Activated naive CD8-positive, alpha-beta T cell (primary cell): ENCODE data around the gene PINK1.
"Not testable (repeated sequence)": the region's sequence is repeated elsewhere in the genome, so short reads cannot be mapped to it uniquely, and the experiment has no call there.

Experiments
- H3K27ac Mint-ChIP-seq: one replicate; pipeline ENCODE4 v1.8.0; 2021; ENCODE audit warnings: mixed read lengths
- H3K27me3 Mint-ChIP-seq: one replicate; pipeline ENCODE4 v1.8.0; 2021; ENCODE audit warnings: mixed read lengths
- H3K36me3 Mint-ChIP-seq: one replicate; pipeline ENCODE4 v1.8.0; 2021; ENCODE audit warnings: mixed read lengths
- H3K4me1 Mint-ChIP-seq: one replicate; pipeline ENCODE4 v1.8.0; 2021; ENCODE audit warnings: low read depth, mixed read lengths
- H3K4me3 Mint-ChIP-seq: one replicate; pipeline ENCODE4 v1.8.0; 2021; ENCODE audit warnings: mild to moderate bottlenecking, mixed read lengths
- H3K9me3 Mint-ChIP-seq: one replicate; pipeline ENCODE4 v1.8.0; 2021; ENCODE audit warnings: low read depth, mixed read lengths

PINK1 gene

GRCh38 chr1:20666804-20667203 is 33.5 kb downstream of the PINK1 start:
- Mint-ChIP-seq H3K27ac (no peak overlapping the region), H3K4me3 (no peak overlapping the region), H3K9me3 (no peaks in the 10 kb centered on the region), H3K36me3 (no peaks in the 10 kb centered on the region), H3K4me1 (peaks cover 13% of the 10 kb centered on the region), H3K27me3 (no peaks in the 10 kb centered on the region)

DNA sequence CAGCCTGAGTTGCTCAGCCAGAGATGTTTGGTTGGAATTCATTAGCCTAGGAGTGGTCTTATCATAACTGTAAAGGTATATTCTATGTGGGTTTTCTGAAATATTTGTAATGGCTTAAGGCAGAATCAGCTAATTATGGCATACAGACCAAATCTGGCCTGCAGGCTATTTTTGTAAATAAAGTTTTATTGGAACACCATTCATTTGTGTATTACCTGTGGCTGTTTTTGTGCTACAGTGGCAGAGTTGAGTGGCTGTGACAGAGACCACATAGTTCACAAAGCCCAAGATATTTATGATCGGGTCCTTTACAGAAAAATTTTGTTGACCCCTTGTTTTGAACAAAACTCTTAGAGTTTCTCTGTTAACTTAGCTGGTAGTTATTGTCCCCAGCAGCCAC is 35.3 kb downstream of the PINK1 start:
- H3K27me3 Mint-ChIP-seq: peaks cover 6% of the 10 kb centered on the region
- no peaks in the 10 kb centered on the region for H3K36me3 Mint-ChIP-seq
- no peak overlapping the region for H3K27ac Mint-ChIP-seq
- no peak overlapping the region for H3K4me3 Mint-ChIP-seq
- H3K4me1 Mint-ChIP-seq: peaks cover 4% of the 10 kb centered on the region
- no peaks in the 10 kb centered on the region for H3K9me3 Mint-ChIP-seq

DNA sequence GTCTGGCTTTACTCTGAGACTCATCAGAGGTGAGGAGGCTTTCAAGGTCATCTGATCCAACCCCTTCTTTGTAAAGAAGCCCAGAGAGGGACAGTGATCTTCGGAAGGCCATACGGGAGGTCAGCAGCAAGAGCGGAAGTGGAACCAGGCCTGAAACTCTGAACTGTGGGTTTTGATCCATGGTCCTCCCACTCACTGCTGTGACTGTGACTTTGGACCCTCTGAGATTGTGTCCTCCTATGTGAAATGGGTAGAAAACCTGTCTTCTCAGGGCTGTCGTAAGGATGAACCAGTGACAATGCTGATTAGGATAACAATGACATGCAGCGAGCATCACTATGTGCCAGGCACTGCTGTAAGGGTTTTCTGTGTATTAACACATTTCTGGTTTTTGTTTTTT is 37.7 kb downstream of the PINK1 start:
- H3K36me3 Mint-ChIP-seq: no peaks in the 10 kb centered on the region
- H3K4me1 Mint-ChIP-seq: peaks cover 4% of the 10 kb centered on the region
- H3K4me3 Mint-ChIP-seq: no peak overlapping the region
- no peaks in the 10 kb centered on the region for H3K9me3 Mint-ChIP-seq
- H3K27me3 Mint-ChIP-seq: peaks cover 6% of the 10 kb centered on the region
- no peak overlapping the region for H3K27ac Mint-ChIP-seq

- no peaks in the 10 kb centered on the region for H3K36me3 Mint-ChIP-seq
- H3K27ac Mint-ChIP-seq: no peak overlapping the region
- H3K27me3 Mint-ChIP-seq: peaks cover 6% of the 10 kb centered on the region
- H3K4me1 Mint-ChIP-seq: no peaks in the 10 kb centered on the region
- H3K9me3 Mint-ChIP-seq: no peaks in the 10 kb centered on the region
- no peak overlapping the region for H3K4me3 Mint-ChIP-seq
Measured at GRCh38 chr1:20672265-20672632, 39.0 kb downstream of the PINK1 start.

DNA sequence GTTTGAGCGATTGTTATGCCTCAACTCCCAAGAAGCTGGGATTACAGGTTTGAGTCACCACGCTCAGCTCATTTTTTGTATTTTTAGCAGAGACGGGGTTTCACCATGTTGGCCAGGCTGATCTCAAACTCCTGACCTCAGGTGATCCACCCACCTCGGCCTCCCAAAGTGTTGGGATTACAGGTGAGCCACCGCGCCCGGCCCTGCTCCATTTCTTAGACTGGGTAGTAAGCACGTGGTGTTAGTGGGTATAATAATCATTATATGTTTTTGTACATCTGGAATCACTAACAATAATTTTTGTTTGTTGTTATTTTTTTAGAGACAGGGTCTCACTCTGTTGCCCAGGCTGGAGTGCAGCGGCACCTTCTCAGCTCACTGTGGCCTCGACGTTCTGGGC is 40.4 kb downstream of the PINK1 start:
- not testable (repeated sequence) for H3K27ac Mint-ChIP-seq, H3K4me3 Mint-ChIP-seq, H3K36me3 Mint-ChIP-seq, H3K4me1 Mint-ChIP-seq, H3K27me3 Mint-ChIP-seq, H3K9me3 Mint-ChIP-seq

- Mint-ChIP-seq H3K4me3 (no peak overlapping the region), H3K27me3 (peaks cover 2% of the 10 kb centered on the region), H3K36me3 (peaks cover 3% of the 10 kb centered on the region), H3K9me3 (no peaks in the 10 kb centered on the region), H3K27ac (no peak overlapping the region), H3K4me1 (peaks cover 7% of the 10 kb centered on the region)
Measured at GRCh38 chr1:20678599-20678998, 45.3 kb downstream of the PINK1 start.

DNA sequence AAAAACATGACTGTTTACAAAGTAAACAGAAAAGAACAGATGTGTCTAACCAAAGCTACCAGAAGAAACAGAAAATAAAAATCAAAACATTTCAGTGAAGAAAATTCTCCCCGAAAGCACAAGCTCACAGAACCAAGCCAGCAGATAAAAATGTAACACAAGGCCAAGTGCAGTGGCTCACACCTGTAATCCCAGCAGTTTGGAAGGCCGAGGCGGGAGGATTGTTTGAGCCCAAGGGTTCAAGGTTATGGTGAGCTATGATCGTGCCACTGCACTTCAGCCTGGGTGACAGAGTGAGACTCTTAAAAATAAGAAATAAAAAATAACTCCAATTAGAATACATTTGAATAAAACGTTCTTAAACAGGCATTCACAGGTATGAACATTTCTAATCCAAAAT is 47.0 kb downstream of the PINK1 start:
- peaks cover 7% of the 10 kb centered on the region for H3K4me1 Mint-ChIP-seq
- peaks cover 3% of the 10 kb centered on the region for H3K36me3 Mint-ChIP-seq
- H3K27ac Mint-ChIP-seq: no peak overlapping the region
- no peaks in the 10 kb centered on the region for H3K9me3 Mint-ChIP-seq
- H3K27me3 Mint-ChIP-seq: peaks cover 2% of the 10 kb centered on the region
- no peak overlapping the region for H3K4me3 Mint-ChIP-seq

DNA sequence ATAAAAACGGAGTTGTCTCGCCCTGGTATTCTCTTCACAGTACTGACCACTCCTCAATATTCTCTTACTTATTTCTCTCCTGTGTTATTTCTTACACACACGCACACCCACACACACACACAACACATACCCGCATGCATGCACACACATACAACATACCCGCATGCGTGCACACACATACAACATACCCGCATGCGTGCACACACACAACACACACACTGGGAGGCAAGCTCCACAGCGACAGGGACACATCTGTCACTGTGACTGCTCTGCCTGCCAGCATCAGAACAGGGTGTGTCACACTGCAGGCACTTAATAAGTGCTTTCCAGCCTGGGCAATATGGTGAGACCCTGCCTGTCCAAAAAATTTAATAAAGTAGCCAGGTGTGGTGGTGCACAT is 48.7 kb downstream of the PINK1 start:
- H3K9me3 Mint-ChIP-seq: no peaks in the 10 kb centered on the region
- no peak overlapping the region for H3K4me3 Mint-ChIP-seq
- H3K27me3 Mint-ChIP-seq: peaks cover 2% of the 10 kb centered on the region
- H3K27ac Mint-ChIP-seq: no peak overlapping the region
- peaks cover 7% of the 10 kb centered on the region for H3K4me1 Mint-ChIP-seq
- peaks cover 3% of the 10 kb centered on the region for H3K36me3 Mint-ChIP-seq

DNA sequence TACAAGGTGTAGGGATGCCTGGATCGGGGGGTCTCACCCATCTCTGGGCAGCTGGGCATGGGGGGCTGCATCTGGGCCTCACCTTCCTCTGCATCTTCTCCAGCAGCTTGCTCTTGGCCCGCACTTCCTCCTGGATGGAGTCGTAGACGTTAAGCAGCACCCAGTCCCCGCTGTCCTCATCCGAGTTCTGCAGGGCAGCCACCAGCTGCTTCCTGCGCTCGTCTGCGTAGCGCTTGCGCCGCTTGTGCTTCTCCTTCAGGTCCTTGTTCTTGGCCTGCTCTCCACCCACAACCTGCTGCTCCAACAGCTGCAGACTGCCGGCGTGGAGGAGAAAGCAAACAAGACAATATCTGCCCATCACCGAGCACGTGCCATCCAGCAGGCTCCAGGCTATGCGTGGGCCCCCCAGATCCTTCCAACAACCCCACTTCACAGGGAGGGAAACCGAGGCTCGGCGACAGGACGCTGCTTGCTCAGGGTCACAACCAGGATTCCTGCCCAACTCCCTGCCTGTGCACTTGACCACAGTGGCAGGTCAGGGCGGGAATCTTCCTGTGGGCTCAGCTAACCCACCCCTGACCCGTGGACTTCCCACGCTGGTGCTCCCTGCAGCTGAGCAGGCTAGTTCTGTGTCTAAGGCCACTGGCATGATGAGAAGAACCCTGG is 49.4 kb downstream of the PINK1 start:
- Mint-ChIP-seq H3K27ac (no peak overlapping the region), H3K36me3 (peaks cover 2% of the 10 kb centered on the region), H3K27me3 (peaks cover 2% of the 10 kb centered on the region), H3K4me1 (peaks cover 7% of the 10 kb centered on the region), H3K9me3 (no peaks in the 10 kb centered on the region), H3K4me3 (no peak overlapping the region)

DNA sequence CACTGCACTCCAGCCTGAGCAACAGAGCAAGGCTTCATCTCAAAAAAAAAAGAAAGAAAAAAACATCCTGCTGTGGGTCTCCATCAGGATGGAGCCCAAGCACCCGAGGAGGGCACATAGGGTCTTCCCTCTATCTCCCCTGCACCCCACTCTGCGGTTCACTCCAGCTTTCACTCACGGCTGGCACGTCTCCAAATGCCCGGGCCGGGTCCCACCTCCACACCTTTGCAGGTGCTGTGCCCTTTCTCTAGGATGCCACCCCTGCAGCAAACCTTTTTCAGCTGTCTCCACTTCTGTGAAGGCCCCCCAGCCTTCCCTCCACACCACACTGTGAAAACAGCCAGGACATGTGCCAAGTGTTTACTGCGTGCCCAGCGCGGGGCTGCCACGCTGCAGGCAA is 50.4 kb downstream of the PINK1 start:
- peaks cover 1% of the 10 kb centered on the region for H3K27me3 Mint-ChIP-seq
- no peaks in the 10 kb centered on the region for H3K36me3 Mint-ChIP-seq
- H3K4me1 Mint-ChIP-seq: peaks cover 4% of the 10 kb centered on the region
- no peaks in the 10 kb centered on the region for H3K9me3 Mint-ChIP-seq
- no peak overlapping the region for H3K27ac Mint-ChIP-seq
- no peak overlapping the region for H3K4me3 Mint-ChIP-seq

DNA sequence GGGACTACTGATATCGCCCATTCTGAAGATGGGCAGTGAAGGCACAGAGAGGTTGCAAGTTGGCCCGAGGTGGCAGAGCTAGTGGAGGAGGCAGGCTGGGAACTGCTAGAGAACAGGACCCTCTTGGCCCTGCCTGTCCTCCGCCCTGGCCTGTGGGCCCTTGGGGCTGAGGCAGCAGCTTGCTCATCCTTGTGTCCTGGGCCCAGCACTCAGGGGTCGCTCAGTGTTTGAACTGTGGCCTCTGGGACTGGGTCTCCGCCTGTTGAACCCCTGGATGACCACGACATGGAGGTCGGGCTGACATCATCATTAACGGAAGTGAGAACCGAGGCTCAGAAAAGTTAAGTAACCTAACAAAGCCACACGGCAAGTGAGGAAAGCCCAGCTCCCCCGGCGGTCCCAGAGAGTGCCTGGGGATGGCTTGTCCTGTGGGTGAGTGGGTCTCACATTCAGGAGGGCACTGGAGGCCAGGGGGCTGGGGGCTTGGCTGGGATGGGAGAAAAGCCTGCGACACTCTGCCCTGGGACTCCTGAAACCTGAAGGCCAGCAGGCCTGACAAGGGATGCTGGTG is 50.9 kb downstream of the PINK1 start:
- H3K27me3 Mint-ChIP-seq: peaks cover 1% of the 10 kb centered on the region

DNA sequence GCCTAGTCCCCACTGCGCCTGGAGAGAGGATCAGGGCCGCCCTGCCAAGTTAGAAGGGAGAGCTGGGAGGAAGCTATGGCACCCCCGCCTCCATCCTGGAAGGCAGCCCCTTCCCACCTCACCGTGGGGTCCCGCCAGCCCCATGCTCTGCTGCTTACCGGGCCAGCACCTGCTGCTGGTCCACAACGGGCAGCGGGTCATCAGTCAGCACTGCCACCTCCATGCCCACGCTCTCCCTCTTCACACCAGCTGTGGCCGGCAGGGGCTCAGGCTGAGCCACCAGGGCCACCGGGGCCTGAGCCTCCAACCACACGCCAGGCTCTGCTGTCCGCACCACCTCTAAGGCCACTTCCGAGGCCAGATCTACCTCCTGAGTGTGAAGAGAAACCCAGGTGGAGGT is 51.4 kb downstream of the PINK1 start:
- Mint-ChIP-seq H3K27me3 (peaks cover 1% of the 10 kb centered on the region), H3K4me3 (no peak overlapping the region), H3K27ac (no peak overlapping the region), H3K36me3 (no peaks in the 10 kb centered on the region), H3K4me1 (no peaks in the 10 kb centered on the region), H3K9me3 (no peaks in the 10 kb centered on the region)

More for the DNA sequence above, 50.9 kb downstream of the PINK1 start:
- no peaks in the 10 kb centered on the region for H3K4me1 Mint-ChIP-seq
- H3K4me3 Mint-ChIP-seq: no peak overlapping the region
- no peak overlapping the region for H3K27ac Mint-ChIP-seq
- no peaks in the 10 kb centered on the region for H3K36me3 Mint-ChIP-seq
- no peaks in the 10 kb centered on the region for H3K9me3 Mint-ChIP-seq

GRCh38 chr1:20685099-20685662 is 51.9 kb downstream of the PINK1 start:
- Mint-ChIP-seq H3K4me1 (no peaks in the 10 kb centered on the region), H3K27ac (no peak overlapping the region), H3K27me3 (peaks cover 1% of the 10 kb centered on the region), H3K4me3 (no peak overlapping the region), H3K9me3 (no peaks in the 10 kb centered on the region), H3K36me3 (no peaks in the 10 kb centered on the region)

DNA sequence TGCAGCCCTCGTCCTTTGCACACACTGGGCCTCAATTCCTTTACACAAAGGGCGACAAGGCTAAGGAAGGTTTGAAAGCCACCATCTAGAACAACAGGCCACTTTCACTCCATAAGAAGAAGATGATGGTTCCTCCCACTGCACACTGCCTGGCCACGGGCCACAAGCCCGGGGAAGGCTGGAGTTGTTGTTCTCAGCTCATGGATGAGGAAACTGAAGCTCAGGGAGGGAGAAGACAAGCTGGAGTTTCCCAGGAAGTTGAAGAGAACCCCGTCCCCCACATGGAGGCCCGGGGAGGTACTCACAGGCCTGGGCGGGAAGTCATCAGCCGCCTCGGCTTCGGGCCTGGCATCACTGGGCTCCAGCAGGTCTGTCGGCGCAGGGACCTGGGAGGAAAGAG is 52.5 kb downstream of the PINK1 start:
- Mint-ChIP-seq H3K27me3 (no peaks in the 10 kb centered on the region), H3K9me3 (no peaks in the 10 kb centered on the region), H3K4me3 (no peak overlapping the region), H3K36me3 (no peaks in the 10 kb centered on the region), H3K27ac (no peak overlapping the region), H3K4me1 (no peaks in the 10 kb centered on the region)

DNA sequence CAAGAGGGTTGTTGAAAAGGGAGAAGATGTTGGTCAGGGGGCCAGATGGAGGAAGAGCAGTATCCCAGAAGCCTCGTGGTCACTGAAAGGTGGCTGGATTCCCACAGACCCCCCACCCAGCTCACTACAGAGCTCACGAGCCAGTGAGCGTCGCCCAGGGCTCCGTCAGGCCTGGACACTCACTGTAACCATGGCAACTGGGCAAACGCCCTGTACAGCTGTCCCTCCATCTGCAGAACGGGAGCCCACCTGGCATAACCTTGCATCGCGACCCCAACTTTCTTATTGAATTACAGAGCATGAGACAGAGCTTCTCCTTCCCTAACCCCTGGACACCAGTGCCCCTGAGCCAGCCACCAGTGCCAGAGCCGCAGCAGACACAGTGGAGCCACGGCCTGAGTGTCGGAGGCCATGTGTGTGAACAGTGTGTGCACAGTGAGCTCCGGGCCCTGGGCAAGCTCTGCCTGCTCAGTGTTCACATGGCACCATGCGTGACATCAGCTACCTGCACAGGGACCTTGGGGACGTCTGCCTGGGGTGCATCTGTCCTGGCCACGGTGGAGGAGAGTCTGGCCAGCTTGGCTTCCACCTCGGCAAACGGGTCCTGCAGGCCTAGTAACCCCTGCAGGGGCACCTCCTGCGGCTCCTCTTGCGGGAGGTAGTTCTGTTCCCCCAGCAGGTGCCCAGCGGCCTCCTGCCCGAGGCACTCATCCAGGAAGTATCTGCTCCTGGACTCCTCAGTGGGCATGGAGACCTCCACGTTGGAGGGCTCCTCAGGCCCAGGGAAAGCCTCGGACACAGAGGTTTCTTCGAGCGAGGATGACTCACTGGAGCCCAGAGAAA is 53.8 kb downstream of the PINK1 start:
- H3K36me3 Mint-ChIP-seq: no peaks in the 10 kb centered on the region
- H3K27me3 Mint-ChIP-seq: no peaks in the 10 kb centered on the region
- H3K27ac Mint-ChIP-seq: no peak overlapping the region
- no peaks in the 10 kb centered on the region for H3K9me3 Mint-ChIP-seq
- H3K4me1 Mint-ChIP-seq: no peaks in the 10 kb centered on the region
- H3K4me3 Mint-ChIP-seq: no peak overlapping the region
